Measurements from ENCODE around the gene CAB39.
"Not testable (repeated sequence)": the region's sequence is repeated elsewhere in the genome, so short reads cannot be mapped to it uniquely, and the experiment has no call there.

The CAB39 gene

GRCh38 chr2:230715201-230715600 lies 2.6 kb downstream of the CAB39 start:
- no peak for DNase-seq

GRCh38 chr2:230716588-230716987 lies 3.9 kb downstream of the CAB39 start:
- DNase-seq = no peak

- DNase-seq = no peak
Observed at GRCh38 chr2:230717600-230717999, 5.0 kb downstream of the CAB39 start.

- no peak for DNase-seq
Observed at GRCh38 chr2:230719340-230719739, 6.7 kb downstream of the CAB39 start.

- DNase-seq = no peak
Observed at GRCh38 chr2:230721712-230722111, 9.1 kb downstream of the CAB39 start.

GRCh38 chr2:230722207-230722885 lies 9.7 kb downstream of the CAB39 start:
- no peak for DNase-seq

- DNase-seq = no peak
Observed at GRCh38 chr2:230723363-230723762, 10.7 kb downstream of the CAB39 start.

- DNase-seq = not testable (repeated sequence)
Observed at GRCh38 chr2:230724957-230725356, 12.3 kb downstream of the CAB39 start.

GRCh38 chr2:230731512-230731911 lies 18.9 kb downstream of the CAB39 start:
- no peak for DNase-seq

- no peak for DNase-seq
Observed at GRCh38 chr2:230732914-230733401, 20.3 kb downstream of the CAB39 start.

GRCh38 chr2:230734247-230735175 lies 21.9 kb downstream of the CAB39 start:
- DNase-seq = no peak

- no peak for DNase-seq
Observed at GRCh38 chr2:230735884-230736283, 23.2 kb downstream of the CAB39 start.

- no peak for DNase-seq
Observed at GRCh38 chr2:230737300-230737699, 24.7 kb downstream of the CAB39 start.

- DNase-seq = no peak
Observed at GRCh38 chr2:230737791-230738226, 25.2 kb downstream of the CAB39 start.

GRCh38 chr2:230738391-230738811 lies 25.8 kb downstream of the CAB39 start:
- DNase-seq = peak; percentile 18

GRCh38 chr2:230738924-230739323 lies 26.3 kb downstream of the CAB39 start:
- no peak for DNase-seq

GRCh38 chr2:230739961-230740360 lies 27.3 kb downstream of the CAB39 start:
- DNase-seq = no peak

GRCh38 chr2:230742781-230743180 lies 30.1 kb downstream of the CAB39 start:
- no peak for DNase-seq

- DNase-seq = no peak
Observed at GRCh38 chr2:230746213-230746612, 33.6 kb downstream of the CAB39 start.

- no peak for DNase-seq
Observed at GRCh38 chr2:230748087-230748486, 35.4 kb downstream of the CAB39 start.

GRCh38 chr2:230749111-230749510 lies 36.5 kb downstream of the CAB39 start:
- DNase-seq = no peak

- DNase-seq = no peak
Observed at GRCh38 chr2:230751062-230751461, 38.4 kb downstream of the CAB39 start.

GRCh38 chr2:230754200-230754599 lies 41.6 kb downstream of the CAB39 start:
- no peak for DNase-seq

GRCh38 chr2:230757476-230757875 lies 44.8 kb downstream of the CAB39 start:
- DNase-seq = no peak

Measured in RPMI8226 (cell line).